Activated naive CD4-positive, alpha-beta T cell (primary cell): ENCODE measurements around the gene IP6K2.
"Not testable (repeated sequence)": the region's sequence is repeated elsewhere in the genome, so short reads cannot be mapped to it uniquely, and the experiment has no call there.

Experiments
- DNase-seq, 4 experiments: peaks; one replicate each; lab custom pipeline; 2025; lab: John Stamatoyannopoulos, UW

The IP6K2 gene, protein sequence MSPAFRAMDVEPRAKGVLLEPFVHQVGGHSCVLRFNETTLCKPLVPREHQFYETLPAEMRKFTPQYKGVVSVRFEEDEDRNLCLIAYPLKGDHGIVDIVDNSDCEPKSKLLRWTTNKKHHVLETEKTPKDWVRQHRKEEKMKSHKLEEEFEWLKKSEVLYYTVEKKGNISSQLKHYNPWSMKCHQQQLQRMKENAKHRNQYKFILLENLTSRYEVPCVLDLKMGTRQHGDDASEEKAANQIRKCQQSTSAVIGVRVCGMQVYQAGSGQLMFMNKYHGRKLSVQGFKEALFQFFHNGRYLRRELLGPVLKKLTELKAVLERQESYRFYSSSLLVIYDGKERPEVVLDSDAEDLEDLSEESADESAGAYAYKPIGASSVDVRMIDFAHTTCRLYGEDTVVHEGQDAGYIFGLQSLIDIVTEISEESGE

GRCh38 chr3:48716982-48717746, at the start of gene IP6K2:
IP6K2 (minus strand) TSS chr3:48717221; CDS start chr3:48695291, 21,930 bp downstream.
- DNase-seq, result peak; percentile 94 to 99 (median 98)

DNA sequence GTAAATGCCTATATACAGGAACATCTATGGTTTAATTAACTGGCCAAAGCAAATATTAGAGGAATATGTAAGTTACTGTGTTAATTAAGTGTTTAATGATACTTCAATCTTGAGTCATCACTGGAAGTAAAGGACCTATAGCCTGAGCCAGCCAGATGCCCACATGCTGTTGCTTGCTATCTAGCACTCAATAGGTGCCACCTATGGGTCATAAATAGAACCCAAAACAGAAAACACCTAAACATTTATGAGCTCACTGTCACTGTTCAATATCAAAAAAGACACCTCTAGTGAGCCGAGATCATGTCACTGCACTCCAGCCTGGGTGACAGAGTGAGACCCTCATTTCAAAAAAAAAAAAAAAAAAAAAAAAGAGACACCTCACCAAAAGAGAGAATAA, 48.4 kb upstream of the IP6K2 start:
- DNase-seq, result no peak

DNA sequence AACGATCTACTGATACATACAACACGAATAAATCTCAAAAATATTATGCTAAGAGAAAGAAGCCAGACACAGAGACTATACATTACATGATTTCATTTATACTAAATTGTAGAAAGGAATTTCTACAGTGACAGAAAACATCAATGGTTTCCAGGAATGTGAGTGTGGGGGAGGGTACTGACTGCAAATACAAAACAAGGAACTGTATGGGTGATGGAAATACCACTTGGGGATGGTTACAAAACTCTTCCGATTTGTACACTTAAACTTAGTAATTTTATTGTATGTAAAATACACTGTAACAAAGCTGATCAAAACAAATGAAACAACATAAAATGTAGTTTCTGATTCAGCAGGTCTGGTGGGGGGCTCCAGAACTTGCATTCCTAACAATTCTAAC, 45.8 kb upstream of the IP6K2 start:
- DNase-seq, result no peak

- not testable (repeated sequence) for DNase-seq
Measured at GRCh38 chr3:48759991-48760540, 43.0 kb upstream of the IP6K2 start.

GRCh38 chr3:48759531-48759930, 42.5 kb upstream of the IP6K2 start:
- DNase-seq, result not testable (repeated sequence)

GRCh38 chr3:48759071-48759470, 42.0 kb upstream of the IP6K2 start:
- DNase-seq, result no peak

- DNase-seq, result no peak
Measured at GRCh38 chr3:48756640-48757039, 39.6 kb upstream of the IP6K2 start.

DNA sequence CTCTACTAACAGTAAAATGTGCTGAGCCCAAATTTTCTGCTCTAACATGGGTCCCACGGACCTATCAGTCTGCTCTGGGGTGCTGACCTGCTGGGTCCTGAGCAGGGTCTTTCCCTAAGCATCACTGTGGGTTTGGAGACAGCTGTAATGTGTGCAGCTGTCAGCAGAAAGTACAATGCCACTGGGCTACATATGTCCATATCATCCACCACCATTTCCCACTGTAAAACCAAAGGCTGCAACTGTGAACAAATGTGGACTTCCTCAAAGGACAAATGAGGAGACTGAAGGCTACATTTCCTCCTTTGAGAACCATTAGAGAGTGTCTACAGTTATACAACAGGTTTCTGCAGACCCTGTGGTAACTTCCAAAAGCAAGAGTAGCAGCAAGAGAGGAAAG, 33.8 kb upstream of the IP6K2 start:
- no peak for DNase-seq

DNA sequence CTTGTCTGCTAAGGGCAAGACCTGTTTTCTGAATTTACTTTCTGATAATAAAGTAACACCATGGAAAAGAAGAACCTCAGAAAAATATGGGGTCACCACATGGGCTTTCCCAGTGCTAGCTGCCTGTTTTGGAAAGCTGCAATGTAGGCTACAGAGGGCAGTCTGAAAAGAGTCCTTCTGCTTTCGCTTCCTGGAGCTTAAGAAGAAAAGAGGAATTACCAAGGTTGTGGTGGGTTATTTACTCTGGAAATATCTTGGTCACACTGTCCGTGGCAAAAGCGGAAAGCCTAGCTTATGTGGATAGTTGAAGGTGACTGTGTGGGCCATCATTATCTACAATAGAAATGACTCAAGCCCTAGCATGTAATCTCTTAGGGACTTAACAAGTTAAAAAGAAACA, 31.7 kb upstream of the IP6K2 start:
- DNase-seq, result no peak

DNA sequence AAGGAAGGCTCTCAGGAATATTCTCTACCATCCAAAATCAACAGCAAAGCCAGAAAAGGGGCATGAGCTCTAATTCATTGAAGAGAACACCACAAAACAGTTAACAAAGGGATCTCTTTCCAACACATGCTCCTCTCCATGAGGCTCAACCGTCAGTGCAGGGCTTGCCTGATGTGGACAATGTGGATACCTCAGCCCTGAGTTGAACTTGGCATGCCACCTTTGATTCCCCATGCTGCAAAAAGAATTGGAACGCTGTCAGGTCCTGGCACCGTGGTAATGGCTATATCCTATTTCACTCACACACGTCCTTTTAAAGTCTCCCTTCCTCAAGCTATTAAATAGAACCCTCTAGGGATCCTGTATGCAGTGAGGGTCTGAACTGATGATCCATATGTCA, 30.7 kb upstream of the IP6K2 start:
- DNase-seq, result no peak

DNA sequence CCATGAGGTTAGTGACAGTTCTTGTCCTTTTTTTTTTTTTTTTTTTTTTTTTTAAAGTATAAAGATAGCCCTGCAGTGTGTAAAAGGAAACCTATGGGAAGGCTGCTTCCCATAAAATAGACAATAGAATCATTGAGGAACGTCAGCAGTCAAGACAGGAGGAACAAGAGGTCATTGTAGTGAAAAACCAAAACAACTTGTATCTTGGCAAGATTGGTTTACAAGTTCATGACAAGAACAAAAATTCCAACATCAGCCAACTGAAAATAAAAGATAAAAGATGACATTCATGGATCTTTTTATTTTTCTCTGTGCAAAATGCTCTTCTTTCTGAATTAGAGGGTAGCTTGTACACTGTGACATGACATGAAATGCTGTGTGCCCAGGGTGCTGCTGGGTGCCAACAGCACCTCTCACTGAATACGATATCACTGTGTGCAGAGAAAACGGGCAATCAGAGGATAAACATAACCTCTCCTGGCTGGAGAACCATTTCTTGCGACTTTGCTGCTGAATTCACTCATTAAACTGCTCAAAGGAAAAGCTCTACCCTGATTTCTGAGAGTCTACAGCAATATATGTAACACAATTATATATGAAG, 30.1 kb upstream of the IP6K2 start:
- DNase-seq, result no peak

DNA sequence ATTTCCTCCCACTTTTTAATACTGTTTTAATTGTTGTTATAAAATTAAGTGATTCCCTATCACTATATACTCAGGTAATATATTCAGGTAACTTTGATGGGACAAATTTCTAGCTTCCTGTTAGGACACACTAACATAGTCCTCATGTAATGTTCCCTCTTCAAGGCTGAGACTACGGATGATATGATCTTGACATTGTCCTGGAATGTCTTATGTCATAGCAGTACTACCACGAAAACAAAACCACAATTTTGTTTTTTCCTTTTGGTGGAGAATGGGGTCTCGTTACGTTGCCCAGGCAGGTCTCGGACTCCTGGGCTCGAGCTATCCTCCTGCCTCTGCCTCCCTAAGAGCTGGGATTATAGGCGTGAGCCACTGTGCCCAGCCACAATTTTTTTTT, 26.8 kb upstream of the IP6K2 start:
- no peak for DNase-seq

- DNase-seq, result not testable (repeated sequence)
Measured at GRCh38 chr3:48741226-48741625, 24.2 kb upstream of the IP6K2 start.

DNA sequence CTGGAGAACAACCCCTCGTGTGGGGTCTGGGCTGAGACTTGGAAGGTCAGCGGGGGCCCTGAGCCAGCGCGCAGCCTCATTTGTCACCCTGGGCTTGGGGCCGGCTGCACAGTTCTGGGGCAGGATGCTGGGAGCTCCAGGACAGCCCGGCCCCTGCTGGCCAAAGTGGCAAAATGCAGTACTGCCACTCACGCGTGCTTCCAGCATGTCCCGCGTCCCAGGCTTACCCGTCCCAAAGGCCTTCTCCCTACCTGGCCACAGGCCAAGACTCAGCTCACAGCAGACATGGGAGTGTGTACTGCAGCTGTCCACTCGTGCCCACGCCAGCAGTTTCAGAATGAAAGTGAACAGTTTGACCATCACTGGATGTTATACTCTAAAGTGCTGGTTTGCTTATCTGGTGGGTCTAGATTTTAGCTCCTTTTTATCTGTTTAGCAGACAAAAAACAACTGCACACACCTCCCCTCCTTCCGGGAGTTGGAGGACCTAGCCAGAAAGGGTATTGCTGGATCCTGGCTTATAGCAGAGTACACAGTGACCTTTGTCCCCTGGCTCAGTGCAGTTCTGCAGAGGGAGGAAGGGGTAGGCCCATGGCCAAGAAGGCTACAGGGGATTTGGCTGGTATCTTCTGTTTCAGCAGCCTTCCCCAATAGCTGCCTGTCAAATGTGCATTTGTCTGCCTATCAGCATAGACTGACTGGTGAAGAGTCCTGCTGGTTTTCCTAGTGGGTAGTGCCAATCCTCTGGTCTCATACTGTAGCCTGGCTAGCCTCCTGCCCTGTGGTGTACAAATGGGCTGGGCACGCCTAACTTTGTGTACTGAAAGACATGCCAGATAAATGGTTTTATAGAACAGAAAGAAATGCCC, 23.2 kb upstream of the IP6K2 start:
- peak in 3 of 4 experiments; percentile 6 to 35 (median 22) for DNase-seq

DNA sequence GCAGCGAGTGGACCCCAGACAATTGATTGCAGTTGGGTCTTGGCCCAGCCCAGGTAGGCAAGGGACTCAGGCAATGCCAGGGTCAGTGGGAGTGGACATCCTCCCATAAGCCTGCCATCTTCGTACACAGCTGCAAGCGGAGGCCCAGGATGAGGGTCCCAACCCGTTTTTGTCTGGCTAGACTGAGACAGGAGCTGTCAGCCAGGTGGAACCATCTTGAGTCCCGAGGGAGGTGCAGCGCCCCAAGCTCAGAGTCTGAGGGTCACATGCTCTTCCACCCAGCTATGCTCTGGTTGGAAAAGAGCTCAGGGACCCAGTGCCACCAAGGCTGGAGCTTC, 22.6 kb upstream of the IP6K2 start:
- DNase-seq, result no peak

DNA sequence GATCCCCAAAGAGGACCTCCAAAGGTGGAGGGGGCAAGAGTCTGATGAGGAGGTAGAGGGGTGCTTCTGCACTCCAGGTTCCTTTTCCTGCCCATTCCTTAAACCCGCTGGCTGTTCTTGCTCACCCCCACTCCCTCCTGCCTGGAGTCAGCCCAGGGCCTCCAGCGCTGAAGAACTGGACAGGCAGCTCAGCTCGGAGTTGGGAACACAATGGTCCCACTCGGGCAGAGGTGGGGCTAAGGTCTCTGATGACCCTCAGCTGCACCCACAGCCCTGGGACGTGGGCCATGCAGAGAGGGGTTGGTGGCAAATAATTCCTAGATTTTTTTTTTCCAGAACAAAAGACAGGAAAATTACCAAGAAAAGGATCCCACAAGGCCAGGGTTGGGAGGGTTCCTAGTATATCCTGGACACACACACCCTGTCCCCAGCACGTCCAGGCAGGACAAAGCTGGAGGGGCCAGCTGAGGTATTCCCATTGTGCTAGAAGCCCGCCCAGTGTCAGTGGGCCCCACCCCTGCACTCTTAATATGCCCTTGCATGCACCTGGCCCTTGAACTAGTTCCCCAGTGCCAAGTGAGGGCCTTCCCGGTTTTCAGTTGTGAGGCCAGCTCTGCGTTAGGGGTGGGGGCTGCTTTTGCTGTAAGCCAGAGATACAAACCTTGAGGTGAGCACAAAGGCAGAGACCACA, 22.1 kb upstream of the IP6K2 start:
- DNase-seq, result no peak

GRCh38 chr3:48738144-48738536, 21.1 kb upstream of the IP6K2 start:
- no peak for DNase-seq

GRCh38 chr3:48735075-48735767, 18.2 kb upstream of the IP6K2 start:
- DNase-seq, result not testable (repeated sequence)

GRCh38 chr3:48734541-48734940, 17.5 kb upstream of the IP6K2 start:
- DNase-seq, result not testable (repeated sequence)

GRCh38 chr3:48733752-48734518, 16.9 kb upstream of the IP6K2 start:
- not testable (repeated sequence) for DNase-seq
